Heart right ventricle (tissue), 16 donors: ENCODE results near the gene ADCY5. TPM values are rescaled to one million over a fixed set of nuclear protein-coding genes. Genes with fewer than 3 reads are reported as not detected.

Source experiments
- ATAC-seq, 8 donors: fragments of 200-7000 bp; cut with Tn5 transposase; one replicate each; pipeline ENCODE4 v1.9.1; 2020; ENCODE audit warnings: mild to moderate bottlenecking in 8 of 8, moderate library complexity in 8 of 8, moderate number of reproducible peaks in 1 of 8
- DNase-seq, 2 donors: peaks; one replicate each; pipeline ENCODE4 v3.0.0-alpha.2; 2020
- H3K27ac ChIP-seq, 10 donors: fragments of 200-600 bp; sonication (generic) in 2 of 10; one replicate each; pipeline versions ENCODE4 v1.5.0 to v1.8.0; 2020 to 2022; ENCODE audit warnings: mild to moderate bottlenecking in 3 of 10
- H3K27me3 ChIP-seq, 7 donors: fragments of 200-600 bp; one replicate each; pipeline ENCODE4 v1.8.0; 2021 to 2022; ENCODE audit warnings: mild to moderate bottlenecking in 2 of 7
- H3K36me3 ChIP-seq, 9 donors: fragments of 200-600 bp; sonication (generic) in 1 of 9; one replicate each; pipeline versions ENCODE4 v1.5.0 to v1.8.0; 2020 to 2022; ENCODE audit warnings: mild to moderate bottlenecking in 2 of 9
- H3K4me1 ChIP-seq, 9 donors: fragments of 200-600 bp; sonication (generic) in 1 of 9; one replicate each; pipeline versions ENCODE4 v1.5.0 to v1.8.0; 2020 to 2022; ENCODE audit warnings: mild to moderate bottlenecking in 4 of 9
- H3K4me3 ChIP-seq, 10 donors: fragments of 200-600 bp; sonication (generic) in 2 of 10; one replicate each; pipeline versions ENCODE4 v1.5.0 to v1.8.0; 2020 to 2022; ENCODE audit warnings: mild to moderate bottlenecking in 7 of 10, moderate library complexity in 2 of 10
- H3K9me3 ChIP-seq, 11 donors: fragments of 200-600 bp in 10 of 11; sonication (generic) in 2 of 11; one replicate each; pipeline versions ENCODE4 v1.5.0 to v1.8.0; 2013 to 2022; ENCODE audit warnings: mild to moderate bottlenecking in 2 of 11, control low read depth in 1 of 11, moderate library complexity in 1 of 11
- WGBS, 2 donors: extraction: QIAGEN DNeasy Blood & Tissue Kit; methylation state at CpG; one replicate each; pipeline ENCODE4 v1.1.7; 2013; ENCODE audit warnings: inconsistent platforms in 1 of 2; 5-methylcytosine and 5-hydroxymethylcytosine counted together
- intact Hi-C, 10 donors: fragments of 100-400 bp; cut with DNase I; formaldehyde crosslinking; loops; one replicate each; pipeline versions ENCODE4 v1.11.1 to v1.14.2; 2022
- polyA plus RNA-seq, 2 donors: library from polyadenylated mRNA; stranded (reverse); fragments of 200-250 nt; gene quantifications; one replicate each; pipeline ENCODE4 v1.2.3, GENCODE V29; 2013
- total RNA-seq, 10 donors: library from RNA; stranded (reverse); fragmentation: NEBNext Ultra II Directional in 3 of 10; extraction: Animal tissue kit (Norgen Biotek cat#: 25700) in 3 of 10; gene quantifications; one replicate each; pipeline versions ENCODE4 v1.2.1 to v1.2.4, GENCODE V29; 2021 to 2023
- TF ChIP-seq, protein P1 (sequence below), 9 donors: fragments of 200-600 bp; sonication (generic) in 2 of 9; IDR thresholded peaks; one replicate each; pipeline versions ENCODE4 v1.5.0 to v1.8.0; 2021 to 2022; ENCODE audit warnings: antibody characterized with exemption in 9 of 9, mild to moderate bottlenecking in 5 of 9, moderate library complexity in 1 of 9
- donor health status: Arrhythmogenic right ventricular cardiomyopathy.
- donor health status: ischemic (EF 13 %, LVEDD 7.1; RV severe dilation, severe dysfunction).
- donor health status: healthy with polysubstance abuse.
- donor health status: DM: no; HTN: yes; CAD: no.
- donor health status: DM: no; HTN: no; CAD: no.
- donor health status: ischemic (EF 25% LVEDD 6.9; RV normal size, moderate dysfunction).
- donor health status: ischemic (EF 25% LVEDD 5.7; RV mildly dilated, moderate dysfunction).
- donor health status: healthy.
- donor health status: DM: yes; HTN: yes; CAD: no.
- donor health status: Ischemic cardiomyopathy.
- donor health status: ischemic (EF 35%, LVEDD 5.7; RV mildly dilated, moderate dysfunction).
- donor health status: nonischemic (EF 11% LVEDD 7.7; RV severe dilation, severe dysfunction).
- donor health status: DM: yes; HTN: yes; CAD: no.
- donor health status: PGD.
- donor health status: ischemic (EF 29% LVEDD 5.4; RV normal size, mild dysfunction).
- donor health status: nonischemic (EF 23%, LVEDD 6.1; RV moderate dilation, normal function).

Gene ADCY5
- total and polyA plus RNA-seq, 12 donors: 37.2 to 245 (median 198) TPM

DNA sequence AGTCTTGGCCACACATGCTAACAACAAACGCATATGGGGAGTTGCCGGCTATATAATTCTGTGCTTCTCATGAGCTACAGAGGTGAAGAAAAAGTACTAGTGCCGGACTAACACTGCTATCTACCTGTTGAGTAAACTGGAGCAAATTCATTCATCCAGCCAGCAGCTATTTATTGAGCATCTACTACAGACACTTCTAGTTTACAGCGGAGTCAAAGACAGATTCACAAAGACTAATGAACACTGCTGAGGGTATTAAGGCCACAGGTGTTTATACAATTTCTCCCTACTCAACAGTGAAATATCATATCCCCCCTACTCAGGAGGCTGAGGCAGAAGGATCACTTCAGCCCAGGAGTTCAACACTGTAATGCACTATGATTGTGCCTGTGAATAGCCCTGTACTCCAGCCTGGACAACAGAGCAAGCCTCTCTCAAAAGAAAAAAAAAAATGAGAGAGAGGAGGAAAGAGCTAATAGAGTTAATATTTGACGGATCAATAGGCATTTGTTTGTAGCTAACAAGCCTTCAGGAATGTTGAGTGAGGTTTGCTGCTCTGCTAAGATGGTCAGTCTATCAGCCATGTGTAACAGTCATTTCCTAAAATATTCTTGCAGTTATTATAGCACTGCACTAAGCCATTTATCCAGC, 17.8 kb downstream of the ADCY5 start:
- no peak for ATAC-seq
- Histone ChIP-seq H3K4me3 (no peak overlapping the region), H3K9me3 (no peaks in the 10 kb centered on the region), H3K27ac (peak overlapping the region in 6 of 10 donors; percentile 10 to 75 (median 38)), H3K27me3 (no peaks in the 10 kb centered on the region), H3K36me3 (no peaks in the 10 kb centered on the region), H3K4me1 (peaks cover 12 to 92% (median 64%) of the 10 kb centered on the region in 9 donors)
- DNase-seq: no peak
- TF ChIP-seq, protein P1, sequence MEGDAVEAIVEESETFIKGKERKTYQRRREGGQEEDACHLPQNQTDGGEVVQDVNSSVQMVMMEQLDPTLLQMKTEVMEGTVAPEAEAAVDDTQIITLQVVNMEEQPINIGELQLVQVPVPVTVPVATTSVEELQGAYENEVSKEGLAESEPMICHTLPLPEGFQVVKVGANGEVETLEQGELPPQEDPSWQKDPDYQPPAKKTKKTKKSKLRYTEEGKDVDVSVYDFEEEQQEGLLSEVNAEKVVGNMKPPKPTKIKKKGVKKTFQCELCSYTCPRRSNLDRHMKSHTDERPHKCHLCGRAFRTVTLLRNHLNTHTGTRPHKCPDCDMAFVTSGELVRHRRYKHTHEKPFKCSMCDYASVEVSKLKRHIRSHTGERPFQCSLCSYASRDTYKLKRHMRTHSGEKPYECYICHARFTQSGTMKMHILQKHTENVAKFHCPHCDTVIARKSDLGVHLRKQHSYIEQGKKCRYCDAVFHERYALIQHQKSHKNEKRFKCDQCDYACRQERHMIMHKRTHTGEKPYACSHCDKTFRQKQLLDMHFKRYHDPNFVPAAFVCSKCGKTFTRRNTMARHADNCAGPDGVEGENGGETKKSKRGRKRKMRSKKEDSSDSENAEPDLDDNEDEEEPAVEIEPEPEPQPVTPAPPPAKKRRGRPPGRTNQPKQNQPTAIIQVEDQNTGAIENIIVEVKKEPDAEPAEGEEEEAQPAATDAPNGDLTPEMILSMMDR (IDR thresholded peaks at IDR 0.05): no peak
- intact Hi-C loops: no loop called here
- WGBS, 2 donors: 71 to 86% methylated on average over 5 of the region's 5 CpGs

DNA sequence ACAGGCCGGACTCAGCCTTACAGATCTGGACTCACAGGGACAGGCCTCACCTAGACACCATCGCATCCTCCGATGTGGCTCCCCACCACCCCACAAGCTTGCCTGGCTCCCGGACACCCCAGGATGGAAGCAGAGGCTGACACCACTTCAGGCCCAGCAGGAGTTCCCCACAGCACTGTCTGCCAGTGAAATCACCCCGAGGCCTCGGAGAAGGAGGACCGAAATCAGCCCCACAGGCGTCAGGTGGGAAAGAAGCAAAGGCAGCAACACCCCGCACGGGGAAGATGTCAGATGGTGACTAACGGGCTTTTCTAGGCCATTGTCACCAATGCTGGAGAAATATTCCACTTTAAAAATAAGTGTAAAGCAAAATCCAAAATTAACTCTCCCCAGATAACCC, 18.6 kb downstream of the ADCY5 start:
- WGBS, 2 donors: 71 to 74% methylated on average over 11 of the region's 11 CpGs
- Histone ChIP-seq H3K27me3 (no peaks in the 10 kb centered on the region), H3K36me3 (no peaks in the 10 kb centered on the region), H3K9me3 (no peaks in the 10 kb centered on the region), H3K4me3 (no peak overlapping the region), H3K4me1 (peaks cover 15 to 99% (median 71%) of the 10 kb centered on the region in 9 donors), H3K27ac (peak overlapping the region in 5 of 10 donors; percentile 10 to 75 (median 20))
- no peak for DNase-seq
- intact Hi-C loops: no loop called here
- no peak for ATAC-seq
- TF ChIP-seq, protein P1 (IDR thresholded peaks at IDR 0.05): no peak

DNA sequence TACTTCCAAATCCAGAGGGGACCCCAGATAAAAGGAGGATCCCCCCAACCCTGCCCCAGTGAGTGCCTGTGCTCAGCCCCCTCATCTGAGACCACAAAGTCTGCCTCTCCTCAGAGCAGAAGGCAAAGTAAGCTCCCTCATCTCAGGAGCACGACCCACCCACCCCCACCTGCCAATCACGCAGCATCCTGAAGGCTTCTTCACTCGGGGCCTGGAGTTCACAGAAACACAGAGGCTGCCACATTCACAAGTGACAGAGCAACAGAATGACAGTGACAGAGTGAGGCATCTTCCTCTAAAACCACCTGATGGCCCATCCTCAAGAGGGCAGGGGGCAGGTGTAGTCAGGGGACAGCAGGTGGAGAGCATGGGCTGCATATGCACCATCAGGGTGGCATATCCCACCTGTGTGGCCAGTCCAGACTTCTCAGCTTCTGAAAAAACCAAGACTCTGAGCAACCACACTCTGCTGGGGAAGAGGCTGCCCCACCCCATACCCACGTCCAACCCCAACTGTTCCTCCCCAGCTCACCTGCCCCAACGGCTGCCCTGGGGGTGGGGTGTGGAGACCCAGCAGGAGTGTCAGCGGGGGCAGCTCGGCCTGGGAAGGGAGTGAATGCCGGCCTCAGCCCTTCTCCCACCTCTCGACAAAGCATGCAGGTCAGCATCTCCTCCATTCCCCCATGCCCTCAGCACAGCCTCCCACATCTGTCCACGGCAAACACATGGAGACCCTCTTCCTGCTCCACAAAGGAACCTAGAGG, 19.3 kb downstream of the ADCY5 start:
- Histone ChIP-seq H3K36me3 (no peaks in the 10 kb centered on the region), H3K4me3 (no peak overlapping the region), H3K4me1 (peaks cover 20 to 100% (median 74%) of the 10 kb centered on the region in 9 donors), H3K27ac (peak overlapping the region in 5 of 10 donors; percentile 19 to 75 (median 27)), H3K27me3 (no peaks in the 10 kb centered on the region), H3K9me3 (no peaks in the 10 kb centered on the region)
- ATAC-seq (no peak), DNase-seq (no peak)
- 46 to 60% methylated on average over 10 of the region's 10 CpGs for WGBS, 2 donors
- intact Hi-C loops: no loop called here
- TF ChIP-seq, protein P1 (IDR thresholded peaks at IDR 0.05): no peak

DNA sequence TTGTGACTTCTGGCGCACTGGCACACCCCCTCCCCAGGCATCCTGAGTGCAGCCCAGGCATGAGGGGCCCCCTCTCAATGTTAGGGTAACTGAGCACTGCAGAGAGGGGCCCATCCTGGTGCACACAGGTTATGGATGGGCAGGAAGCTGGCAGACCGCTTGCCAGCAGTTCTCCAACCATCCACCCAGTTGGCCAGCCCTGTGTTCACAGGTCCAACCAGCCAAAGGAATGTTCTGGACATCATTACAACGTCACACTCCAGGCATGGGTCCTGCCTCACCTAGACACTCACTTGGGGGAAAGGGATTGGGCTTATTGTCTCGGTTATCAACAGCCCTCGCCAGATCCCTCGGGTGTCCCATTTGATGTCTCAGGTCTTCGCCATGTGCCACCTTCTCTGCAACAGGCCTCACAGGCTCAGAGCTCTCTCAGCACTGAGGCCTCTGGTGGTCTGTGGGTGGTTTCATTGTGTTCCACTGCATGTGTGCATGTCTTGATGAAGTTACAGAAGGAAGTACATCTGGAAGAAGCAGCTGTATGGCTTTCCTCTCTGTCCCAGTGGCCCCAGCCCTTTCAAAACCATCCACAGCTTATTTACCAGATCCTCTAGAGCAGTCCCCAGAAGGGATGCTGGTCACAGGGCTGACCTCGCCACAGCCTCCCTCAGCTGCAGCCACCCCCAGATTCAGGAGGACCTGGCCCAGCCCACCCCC, 23.7 kb downstream of the ADCY5 start:
- Histone ChIP-seq H3K36me3 (no peaks in the 10 kb centered on the region), H3K27ac (peak overlapping the region; percentile 26 to 88 (median 86)), H3K4me1 (peaks cover 24 to 100% (median 79%) of the 10 kb centered on the region in 9 donors), H3K9me3 (no peaks in the 10 kb centered on the region), H3K27me3 (no peaks in the 10 kb centered on the region), H3K4me3 (no peak overlapping the region)
- 48 to 51% methylated on average over 8 of the region's 8 CpGs for WGBS, 2 donors
- TF ChIP-seq, protein P1 (IDR thresholded peaks at IDR 0.05): no peak
- DNase-seq (peak in 1 of 2 donors; percentile 40), ATAC-seq (peak; percentile 20 to 60 (median 47))
- intact Hi-C loops: no loop called here
